ENCODE data around the gene PANX2. TPM values are rescaled to one million over a fixed set of nuclear protein-coding genes. Genes with fewer than 3 reads are reported as not detected.

The PANX2 gene
- total RNA-seq, 1 donor from 2014 or later = 4.2 TPM

DNA sequence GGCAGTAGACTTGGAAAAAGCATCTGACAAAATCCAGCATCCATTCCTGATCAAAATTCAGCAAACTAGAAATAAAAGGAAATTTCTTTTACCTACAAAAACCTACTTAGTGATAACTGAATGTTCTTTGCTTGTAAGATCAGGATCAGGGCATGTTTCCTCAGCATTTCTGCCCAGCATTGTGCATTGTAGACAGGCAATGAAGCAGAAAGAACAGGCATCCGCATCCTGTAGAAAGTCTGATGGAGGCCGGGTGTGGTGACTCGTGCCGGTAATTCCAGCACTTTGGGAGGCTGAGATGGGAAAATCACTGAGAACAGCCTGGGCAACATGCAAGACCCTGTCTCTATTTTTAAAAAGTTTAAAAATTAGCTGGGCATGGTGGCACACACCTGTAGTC lies 32.5 kb upstream of the PANX2 start:
- Histone ChIP-seq H3K27ac (no peak overlapping the region), H3K9me3 (no peaks in the 10 kb centered on the region), H3K4me1 (no peaks in the 10 kb centered on the region), H3K27me3 (no peaks in the 10 kb centered on the region), H3K4me3 (no peak overlapping the region), H3K36me3 (no peaks in the 10 kb centered on the region)
- no peak for DNase-seq (ENCODE audit: extremely low spot score in 2 of 2)
- TF ChIP-seq POLR2A (IDR thresholded peaks at IDR 0.05) (no peak), POLR2AphosphoS5 (IDR thresholded peaks at IDR 0.05; ENCODE audit: insufficient read depth in 1 of 2, low read depth in 1 of 2) (no peak)
- TF ChIP-seq, protein P1, sequence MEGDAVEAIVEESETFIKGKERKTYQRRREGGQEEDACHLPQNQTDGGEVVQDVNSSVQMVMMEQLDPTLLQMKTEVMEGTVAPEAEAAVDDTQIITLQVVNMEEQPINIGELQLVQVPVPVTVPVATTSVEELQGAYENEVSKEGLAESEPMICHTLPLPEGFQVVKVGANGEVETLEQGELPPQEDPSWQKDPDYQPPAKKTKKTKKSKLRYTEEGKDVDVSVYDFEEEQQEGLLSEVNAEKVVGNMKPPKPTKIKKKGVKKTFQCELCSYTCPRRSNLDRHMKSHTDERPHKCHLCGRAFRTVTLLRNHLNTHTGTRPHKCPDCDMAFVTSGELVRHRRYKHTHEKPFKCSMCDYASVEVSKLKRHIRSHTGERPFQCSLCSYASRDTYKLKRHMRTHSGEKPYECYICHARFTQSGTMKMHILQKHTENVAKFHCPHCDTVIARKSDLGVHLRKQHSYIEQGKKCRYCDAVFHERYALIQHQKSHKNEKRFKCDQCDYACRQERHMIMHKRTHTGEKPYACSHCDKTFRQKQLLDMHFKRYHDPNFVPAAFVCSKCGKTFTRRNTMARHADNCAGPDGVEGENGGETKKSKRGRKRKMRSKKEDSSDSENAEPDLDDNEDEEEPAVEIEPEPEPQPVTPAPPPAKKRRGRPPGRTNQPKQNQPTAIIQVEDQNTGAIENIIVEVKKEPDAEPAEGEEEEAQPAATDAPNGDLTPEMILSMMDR (IDR thresholded peaks at IDR 0.05) = no peak
- intact Hi-C loops (cut with DNase I) = no loop called here

DNA sequence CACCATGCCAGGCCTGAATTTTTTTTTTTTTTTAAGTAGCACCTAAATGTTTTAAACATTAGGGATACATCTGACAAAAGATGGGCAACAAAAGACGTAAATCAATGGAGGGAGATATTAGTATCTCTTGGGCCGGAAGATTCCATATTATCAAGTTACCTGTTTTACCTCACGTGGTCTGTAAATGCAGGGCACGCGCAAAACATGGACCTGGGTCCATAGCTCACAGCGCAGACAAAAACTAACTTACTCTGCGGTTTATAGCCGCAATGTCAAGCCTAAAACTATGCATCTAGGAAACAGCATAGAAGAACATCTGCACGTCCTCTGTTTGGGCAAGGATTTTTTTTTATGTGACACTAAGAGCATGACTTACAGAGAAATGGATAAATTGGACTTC lies 31.5 kb upstream of the PANX2 start:
- H3K9me3 ChIP-seq = no peaks in the 10 kb centered on the region
- H3K27me3 ChIP-seq = no peaks in the 10 kb centered on the region
- H3K4me3 ChIP-seq = no peak overlapping the region
- intact Hi-C loops (cut with DNase I) = no loop called here
- H3K4me1 ChIP-seq = no peaks in the 10 kb centered on the region
- TF ChIP-seq POLR2AphosphoS5 (IDR thresholded peaks at IDR 0.05; ENCODE audit: insufficient read depth in 1 of 2, low read depth in 1 of 2) (no peak), POLR2A (IDR thresholded peaks at IDR 0.05) (no peak)
- TF ChIP-seq, protein P1 (IDR thresholded peaks at IDR 0.05) = no peak
- H3K36me3 ChIP-seq = no peaks in the 10 kb centered on the region
- DNase-seq (ENCODE audit: extremely low spot score in 2 of 2) = no peak
- no peak overlapping the region for H3K27ac ChIP-seq

DNA sequence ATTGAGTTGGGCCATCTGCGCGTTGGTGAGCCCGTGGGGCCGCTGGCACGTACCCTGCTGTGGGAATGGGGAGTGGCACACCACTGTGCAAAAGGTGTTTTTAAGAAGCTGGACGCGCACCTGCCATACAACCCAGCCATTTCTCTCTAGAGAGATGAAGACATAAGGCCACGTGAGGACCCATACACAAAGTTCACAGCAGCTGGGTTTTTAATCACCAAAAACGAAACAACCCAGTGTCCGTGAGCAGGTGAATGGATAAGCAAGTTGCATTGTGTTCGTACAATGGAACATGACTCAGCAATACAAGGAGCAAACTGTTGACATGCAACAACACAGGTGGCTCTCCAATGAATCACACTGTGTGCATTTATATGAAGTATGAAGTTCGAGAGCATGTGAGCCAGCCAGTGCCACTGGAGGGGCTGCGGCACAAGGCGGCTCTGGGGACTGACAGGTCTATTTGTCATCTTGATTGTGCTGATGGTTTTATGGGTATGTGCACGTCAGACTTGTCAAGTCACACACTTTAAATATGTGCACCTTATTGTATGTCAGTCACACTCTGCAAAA lies 30.6 kb upstream of the PANX2 start:
- Histone ChIP-seq H3K36me3 (no peaks in the 10 kb centered on the region), H3K27me3 (no peaks in the 10 kb centered on the region), H3K9me3 (no peaks in the 10 kb centered on the region), H3K4me1 (no peaks in the 10 kb centered on the region), H3K4me3 (no peak overlapping the region), H3K27ac (no peak overlapping the region)
- TF ChIP-seq POLR2A (IDR thresholded peaks at IDR 0.05) (no peak), POLR2AphosphoS5 (IDR thresholded peaks at IDR 0.05; ENCODE audit: insufficient read depth in 1 of 2, low read depth in 1 of 2) (no peak)
- TF ChIP-seq, protein P1 (IDR thresholded peaks at IDR 0.05) = no peak
- DNase-seq (ENCODE audit: extremely low spot score in 2 of 2) = no peak
- intact Hi-C loops (cut with DNase I) = no loop called here

DNA sequence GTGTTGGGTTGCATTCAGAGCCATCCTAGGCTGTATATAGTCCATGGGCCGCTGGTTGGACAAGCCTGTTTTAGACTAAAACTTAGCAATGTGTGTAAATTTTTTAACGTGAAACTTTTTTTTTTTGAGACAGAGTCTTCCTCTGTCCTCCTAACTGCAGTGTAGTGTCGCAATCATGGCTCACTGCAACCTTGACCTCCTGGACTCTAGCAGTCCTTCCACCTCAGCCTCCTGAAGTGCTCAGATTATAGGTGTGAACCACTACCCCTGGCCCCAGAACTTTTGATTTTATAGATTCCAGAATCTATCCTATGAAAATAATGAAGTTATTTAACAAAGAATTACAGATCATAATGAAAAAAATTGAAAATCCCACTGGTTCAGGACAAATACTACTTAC lies 29.9 kb upstream of the PANX2 start:
- no peak for DNase-seq (ENCODE audit: extremely low spot score in 2 of 2)
- Histone ChIP-seq H3K9me3 (no peaks in the 10 kb centered on the region), H3K36me3 (no peaks in the 10 kb centered on the region), H3K4me3 (no peak overlapping the region), H3K27me3 (no peaks in the 10 kb centered on the region), H3K27ac (no peak overlapping the region), H3K4me1 (no peaks in the 10 kb centered on the region)
- intact Hi-C loops (cut with DNase I) = no loop called here
- TF ChIP-seq POLR2AphosphoS5 (IDR thresholded peaks at IDR 0.05; ENCODE audit: insufficient read depth in 1 of 2, low read depth in 1 of 2) (no peak), POLR2A (IDR thresholded peaks at IDR 0.05) (no peak)
- TF ChIP-seq, protein P1 (IDR thresholded peaks at IDR 0.05) = no peak

DNA sequence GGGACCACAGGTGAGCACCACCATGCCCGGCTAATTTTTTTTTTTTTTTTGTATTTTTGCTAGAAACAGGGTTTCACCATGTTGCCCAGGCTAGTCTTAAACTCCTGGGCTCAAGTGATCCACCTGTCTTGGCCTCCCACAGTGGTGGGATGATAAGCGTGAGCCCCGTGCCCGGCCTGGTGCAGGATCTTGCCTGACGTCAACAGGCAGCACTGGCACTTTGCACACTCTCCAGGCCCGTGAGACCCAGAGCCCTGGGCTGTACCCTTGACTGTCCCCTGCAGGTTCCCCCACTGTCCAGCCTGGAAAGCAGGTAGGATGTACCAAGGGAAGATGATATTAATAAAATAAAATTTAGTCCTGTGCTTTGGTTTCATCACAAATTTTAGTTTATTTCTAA lies 29.1 kb upstream of the PANX2 start:
- no peaks in the 10 kb centered on the region for H3K9me3 ChIP-seq
- intact Hi-C loops (cut with DNase I) = no loop called here
- peaks cover 3% of the 10 kb centered on the region for H3K4me1 ChIP-seq
- DNase-seq (ENCODE audit: extremely low spot score in 2 of 2) = no peak
- TF ChIP-seq POLR2AphosphoS5 (IDR thresholded peaks at IDR 0.05; ENCODE audit: insufficient read depth in 1 of 2, low read depth in 1 of 2) = no peak
- TF ChIP-seq, protein P1 (IDR thresholded peaks at IDR 0.05) = no peak
- no peak overlapping the region for H3K4me3 ChIP-seq
- H3K27ac ChIP-seq = no peak overlapping the region
- no peaks in the 10 kb centered on the region for H3K27me3 ChIP-seq
- no peaks in the 10 kb centered on the region for H3K36me3 ChIP-seq
